K562 (cell line): Measurements from ENCODE around the gene PIKFYVE. TPM values are rescaled to one million over a fixed set of nuclear protein-coding genes. Genes with fewer than 3 reads are reported as not detected.

Experiments used
- CUX1 ChIP-seq: fragments of 200-800 bp; sonication (Bioruptor generic); IDR thresholded peaks from 2 replicates; pipeline ENCODE4 v1.6.1; 2016; ENCODE audit warnings: missing genetic modification characterization, missing compliant biosample characterization
- HCFC1 ChIP-seq: IDR thresholded peaks from 2 replicates; pipeline ENCODE4 v1.6.1; 2012; ENCODE audit warnings: low read depth, low read length, improper control_type of control experiment
- HDAC6 ChIP-seq: IDR thresholded peaks from 2 replicates; pipeline ENCODE4 v1.6.1; 2012; ENCODE audit warnings: low read depth, mild to moderate bottlenecking, control low read depth, inconsistent platforms, low read length, moderate library complexity
- MCM7 ChIP-seq, 2 experiments: fragments of 450-650 bp; IDR thresholded peaks; 2 replicates each; pipeline ENCODE4 v1.6.1; 2016 to 2018
- NR2C1 ChIP-seq, 2 experiments: fragments of 450-650 bp; IDR thresholded peaks; 2 replicates each; pipeline ENCODE4 v1.6.1; 2017; ENCODE audit warnings: mild to moderate bottlenecking in 2 of 2, antibody characterized with exemption in 1 of 2, inconsistent platforms in 1 of 2, missing compliant biosample characterization in 1 of 2, missing genetic modification characterization in 1 of 2
- PHF8 ChIP-seq: fragments of 200-600 bp; sonication (generic); IDR thresholded peaks from 2 replicates; pipeline ENCODE4 v1.6.1; 2012; ENCODE audit warnings: mixed run types, mild to moderate bottlenecking, inconsistent platforms, low read length, moderate library complexity, borderline replicate concordance
- PKNOX1 ChIP-seq: fragments of 450-650 bp; IDR thresholded peaks from 2 replicates; pipeline ENCODE4 v1.6.1; 2016
- RFX7 ChIP-seq: fragments of 250-450 bp; sonication (Bioruptor Pico); IDR thresholded peaks from 2 replicates; pipeline ENCODE4 v1.5.1; 2021; ENCODE audit warnings: mild to moderate bottlenecking
- RNF219 ChIP-seq: fragments of 250-450 bp; sonication (Bioruptor Pico); IDR thresholded peaks from 2 replicates; pipeline ENCODE4 v1.5.0; 2022; ENCODE audit warnings: mild to moderate bottlenecking
- SMAD3 ChIP-seq: fragments of 450-650 bp; formaldehyde crosslinking; conservative IDR thresholded peaks from 2 replicates; pipeline ENCODE4 v1.4.0; 2020; ENCODE audit warnings: mild to moderate bottlenecking
- TCF15 ChIP-seq: fragments of 250-450 bp; sonication (Bioruptor Pico); IDR thresholded peaks from 2 replicates; pipeline ENCODE4 v1.8.0; 2022; ENCODE audit warnings: moderate library complexity, mild to moderate bottlenecking, inconsistent platforms
- YBX1 ChIP-seq: fragments of 450-650 bp; IDR thresholded peaks from 2 replicates; pipeline ENCODE4 v1.7.1; 2016; ENCODE audit warnings: mild to moderate bottlenecking
- ZBTB33 ChIP-seq: sonication (generic); formaldehyde crosslinking; IDR thresholded peaks from 2 replicates; pipeline ENCODE4 v1.8.1; 2023; ENCODE audit warnings: mild to moderate bottlenecking, missing genetic modification reagents
- ZNF445 ChIP-seq: fragments of 250-450 bp; sonication (Bioruptor Pico); IDR thresholded peaks from 2 replicates; pipeline ENCODE4 v1.4.0; 2020; ENCODE audit warnings: low read depth, mild to moderate bottlenecking, moderate library complexity
- ZNF586 ChIP-seq: fragments of 450-650 bp; formaldehyde crosslinking; conservative IDR thresholded peaks from 2 replicates; pipeline ENCODE4 v1.4.0; 2020; ENCODE audit warnings: mild to moderate bottlenecking, moderate library complexity
- ZNF785 ChIP-seq: fragments of 250-450 bp; sonication (Bioruptor Pico); IDR thresholded peaks from 2 replicates; pipeline ENCODE4 v1.4.0; 2020; ENCODE audit warnings: mild to moderate bottlenecking
- polyA plus RNA-seq, 8 experiments: library from polyadenylated mRNA; depleted of rRNA in 4 of 8; stranded (reverse) in 5 of 8; unstranded in 3 of 8; fragments of >200 nt; fragmentation: Nextera tagmentation in 2 of 8; fragmentation: Illumina TruSeq in 1 of 8; extraction: Ambion mirVana in 2 of 8; extraction: Trizol in 1 of 8; gene quantifications; 2 replicates each; pipeline versions ENCODE4 v1.2.1 to v1.2.3, GENCODE V29; 2011 to 2014; ENCODE audit warnings: inconsistent platforms in 1 of 8, missing spikeins in 1 of 8
- total RNA-seq, 7 experiments: library from RNA; depleted of rRNA in 6 of 7; stranded (reverse); fragments of >200 nt in 6 of 7; fragmentation: Illumina TruSeq in 2 of 7; extraction: Trizol in 2 of 7; gene quantifications; 2 replicates each; pipeline versions ENCODE4 v1.2.1 to v1.2.3, GENCODE V29; 2011 to 2021; ENCODE audit warnings: low replicate concordance in 1 of 7

PIKFYVE gene
- total and polyA plus RNA-seq, 9 of the 15 experiments (the other 6 are each of a cell fraction or from before 2014, with no cell fraction given): 3.6 to 25.6 (median 16.7) TPM

GRCh38 chr2:208254118-208254870 lies 11.8 kb upstream of the PIKFYVE start (continued):
- TF ChIP-seq ZNF445 (CRISPR knock-in tag): no peak
- no peak for TF ChIP-seq ZBTB33 (CRISPR knock-in tag)
- no peak for TF ChIP-seq CUX1 (CRISPR knock-in tag)
- no peak for TF ChIP-seq NR2C1 (IDR thresholded peaks at IDR 0.05)
- TF ChIP-seq NR2C1 (tag; IDR thresholded peaks at IDR 0.05): no peak; the same call in none of the 2 replicates
- no peak for TF ChIP-seq PHF8
- no peak for TF ChIP-seq RFX7 (CRISPR knock-in tag)
- no peak for TF ChIP-seq SMAD3 (CRISPR knock-in tag)
- 0 out of 2 replicates have a peak, but pooled peaks have one; percentile 12 for TF ChIP-seq HCFC1
- no peak for TF ChIP-seq TCF15 (CRISPR knock-in tag)
- TF ChIP-seq YBX1: no peak
- TF ChIP-seq ZNF586 (CRISPR knock-in tag): peak; percentile 89
- no peak for TF ChIP-seq PKNOX1
- no peak for TF ChIP-seq ZNF785 (CRISPR knock-in tag)
- 0 out of 4 replicates have a peak, but pooled peaks of 1 of the 2 experiments have one; percentile 67 for TF ChIP-seq MCM7 (IDR thresholded peaks at IDR 0.05)
- no peak for TF ChIP-seq RNF219
- TF ChIP-seq HDAC6: no peak
